Uterus (tissue), 2 donors: ENCODE results near the gene LBR.

Experiments
- POLR2A ChIP-seq, 2 donors: fragments of 450-650 bp; IDR thresholded peaks; one replicate each; pipeline ENCODE4 v1.6.1; 2016; ENCODE audit warnings: antibody characterized with exemption in 2 of 2, mild to moderate bottlenecking in 1 of 2, moderate library complexity in 1 of 2
- TF ChIP-seq, protein P1 (sequence below), 4 experiments: fragments of 200-600 bp in 2 of 4; fragments of 450-650 bp in 2 of 4; sonication (generic) in 2 of 4; IDR thresholded peaks; one replicate each; pipeline ENCODE4 v1.5.1; 2016 to 2019; ENCODE audit warnings: antibody characterized with exemption in 4 of 4, mild to moderate bottlenecking in 2 of 4, moderate library complexity in 1 of 4

DNA sequence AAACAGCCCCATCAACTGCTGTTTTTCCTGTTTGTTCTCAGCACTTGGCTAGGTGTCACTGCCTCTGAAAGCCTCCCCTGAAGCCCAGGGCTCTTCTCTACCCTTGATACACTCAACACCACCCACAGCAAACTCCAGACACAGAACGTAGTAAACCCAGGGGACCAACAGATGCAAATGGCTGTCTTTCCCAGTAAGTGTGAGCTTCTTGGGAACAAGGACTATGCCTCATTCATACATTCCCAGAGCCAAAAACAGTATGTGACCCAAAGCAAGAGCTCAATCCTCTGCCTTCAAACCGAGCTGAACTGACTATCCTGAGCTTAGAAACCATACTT, 4.4 kb downstream of the LBR start:
- TF ChIP-seq, protein P1, sequence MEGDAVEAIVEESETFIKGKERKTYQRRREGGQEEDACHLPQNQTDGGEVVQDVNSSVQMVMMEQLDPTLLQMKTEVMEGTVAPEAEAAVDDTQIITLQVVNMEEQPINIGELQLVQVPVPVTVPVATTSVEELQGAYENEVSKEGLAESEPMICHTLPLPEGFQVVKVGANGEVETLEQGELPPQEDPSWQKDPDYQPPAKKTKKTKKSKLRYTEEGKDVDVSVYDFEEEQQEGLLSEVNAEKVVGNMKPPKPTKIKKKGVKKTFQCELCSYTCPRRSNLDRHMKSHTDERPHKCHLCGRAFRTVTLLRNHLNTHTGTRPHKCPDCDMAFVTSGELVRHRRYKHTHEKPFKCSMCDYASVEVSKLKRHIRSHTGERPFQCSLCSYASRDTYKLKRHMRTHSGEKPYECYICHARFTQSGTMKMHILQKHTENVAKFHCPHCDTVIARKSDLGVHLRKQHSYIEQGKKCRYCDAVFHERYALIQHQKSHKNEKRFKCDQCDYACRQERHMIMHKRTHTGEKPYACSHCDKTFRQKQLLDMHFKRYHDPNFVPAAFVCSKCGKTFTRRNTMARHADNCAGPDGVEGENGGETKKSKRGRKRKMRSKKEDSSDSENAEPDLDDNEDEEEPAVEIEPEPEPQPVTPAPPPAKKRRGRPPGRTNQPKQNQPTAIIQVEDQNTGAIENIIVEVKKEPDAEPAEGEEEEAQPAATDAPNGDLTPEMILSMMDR (IDR thresholded peaks at IDR 0.05) = no peak
- TF ChIP-seq POLR2A (IDR thresholded peaks at IDR 0.05) = no peak
